Measurements from ENCODE around the gene TSPEAR.

GRCh38 chr21:44499631-44500030 lies 211.7 kb downstream of the TSPEAR start:
- TF ChIP-seq, protein P1, sequence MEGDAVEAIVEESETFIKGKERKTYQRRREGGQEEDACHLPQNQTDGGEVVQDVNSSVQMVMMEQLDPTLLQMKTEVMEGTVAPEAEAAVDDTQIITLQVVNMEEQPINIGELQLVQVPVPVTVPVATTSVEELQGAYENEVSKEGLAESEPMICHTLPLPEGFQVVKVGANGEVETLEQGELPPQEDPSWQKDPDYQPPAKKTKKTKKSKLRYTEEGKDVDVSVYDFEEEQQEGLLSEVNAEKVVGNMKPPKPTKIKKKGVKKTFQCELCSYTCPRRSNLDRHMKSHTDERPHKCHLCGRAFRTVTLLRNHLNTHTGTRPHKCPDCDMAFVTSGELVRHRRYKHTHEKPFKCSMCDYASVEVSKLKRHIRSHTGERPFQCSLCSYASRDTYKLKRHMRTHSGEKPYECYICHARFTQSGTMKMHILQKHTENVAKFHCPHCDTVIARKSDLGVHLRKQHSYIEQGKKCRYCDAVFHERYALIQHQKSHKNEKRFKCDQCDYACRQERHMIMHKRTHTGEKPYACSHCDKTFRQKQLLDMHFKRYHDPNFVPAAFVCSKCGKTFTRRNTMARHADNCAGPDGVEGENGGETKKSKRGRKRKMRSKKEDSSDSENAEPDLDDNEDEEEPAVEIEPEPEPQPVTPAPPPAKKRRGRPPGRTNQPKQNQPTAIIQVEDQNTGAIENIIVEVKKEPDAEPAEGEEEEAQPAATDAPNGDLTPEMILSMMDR (IDR thresholded peaks at IDR 0.05 in 8 of 11, conservative IDR thresholded peaks at IDR 0.05 in 3 of 11): no peak
- no peak for TF ChIP-seq POLR2AphosphoS5 (IDR thresholded peaks at IDR 0.05)

All from spleen (tissue), 7 donors.